Endometrial microvascular endothelial cells (primary cell): ENCODE measurements around the gene ANO10. TPM values are rescaled to one million over a fixed set of nuclear protein-coding genes. Genes with fewer than 3 reads are reported as not detected.

Experiments
- in situ Hi-C: cut with HindIII; loops from 2 replicates; pipeline ENCODE4 v1.10.0; 2017; ENCODE audit warnings: low sequenced_read_pairs, low pct_unique_long_range_greater_than_20kb; ENCODE audit errors: inconsistent ontology term
- total RNA-seq: library from RNA; depleted of rRNA; stranded (reverse); fragments of >200 nt; gene quantifications from one replicate; pipeline ENCODE4 v1.2.3, GENCODE V29; 2015; ENCODE audit errors: inconsistent ontology term

ANO10 gene
- total RNA-seq, 1 donor from 2014 or later = 97.8 TPM

GRCh38 chr3:43455233-43455632 is 166.6 kb downstream of the ANO10 start:
- in situ Hi-C loops = no loop called here

GRCh38 chr3:43453981-43454380 is 167.8 kb downstream of the ANO10 start:
- in situ Hi-C loops = no loop called here

GRCh38 chr3:43451670-43452254 is 170.0 kb downstream of the ANO10 start:
- in situ Hi-C loops = no loop called here

GRCh38 chr3:43448098-43448497 is 173.7 kb downstream of the ANO10 start:
- in situ Hi-C loops = no loop called here

GRCh38 chr3:43445820-43446219 is 176.0 kb downstream of the ANO10 start:
- in situ Hi-C loops = no loop called here

GRCh38 chr3:43442872-43443395 is 178.9 kb downstream of the ANO10 start:
- in situ Hi-C loops = no loop called here

- in situ Hi-C loops = no loop called here
These were observed 185.2 kb downstream of the ANO10 start for GRCh38 chr3:43436507-43437140.

GRCh38 chr3:43435706-43436105 is 186.1 kb downstream of the ANO10 start:
- in situ Hi-C loops = no loop called here

- in situ Hi-C loops = no loop called here
These were observed 187.4 kb downstream of the ANO10 start for GRCh38 chr3:43434431-43434830.

GRCh38 chr3:43432462-43432861 is 189.3 kb downstream of the ANO10 start:
- in situ Hi-C loops = no loop called here

GRCh38 chr3:43426388-43426787 is 195.4 kb downstream of the ANO10 start:
- in situ Hi-C loops = no loop called here

- in situ Hi-C loops = no loop called here
These were observed 196.0 kb downstream of the ANO10 start for GRCh38 chr3:43425829-43426228.

- in situ Hi-C loops = no loop called here
These were observed 198.2 kb downstream of the ANO10 start for GRCh38 chr3:43423639-43424038.

- in situ Hi-C loops = no loop called here
These were observed 198.7 kb downstream of the ANO10 start for GRCh38 chr3:43423142-43423541.

GRCh38 chr3:43418601-43419272 is 203.1 kb downstream of the ANO10 start:
- in situ Hi-C loops = no loop called here

GRCh38 chr3:43417133-43417532 is 204.7 kb downstream of the ANO10 start:
- in situ Hi-C loops = no loop called here

GRCh38 chr3:43415088-43415487 is 206.7 kb downstream of the ANO10 start:
- in situ Hi-C loops = no loop called here

- in situ Hi-C loops = no loop called here
These were observed 208.0 kb downstream of the ANO10 start for GRCh38 chr3:43413676-43414368.

GRCh38 chr3:43411429-43411828 is 210.4 kb downstream of the ANO10 start:
- in situ Hi-C loops = no loop called here

GRCh38 chr3:43410592-43410991 is 211.2 kb downstream of the ANO10 start:
- in situ Hi-C loops = no loop called here
